ENCODE measurements around the gene PVALEF. TPM values are rescaled to one million over a fixed set of nuclear protein-coding genes. Genes with fewer than 3 reads are reported as not detected.

The PVALEF gene
- total and polyA plus RNA-seq, 2 of the 13 experiments (the other 11 are each of a cell fraction or from before 2014, with no cell fraction given), result 0.18 TPM

- TF ChIP-seq SMARCC2 (IDR thresholded peaks at IDR 0.05), result no peak
- peak; percentile 74 for TF ChIP-seq IKZF4 (CRISPR knock-in tag; IDR thresholded peaks at IDR 0.05; ENCODE audit: borderline replicate concordance, low read depth, not compliant biosample characterization)
- 0 out of 2 replicates have a peak, but pooled peaks have one; percentile 31 for TF ChIP-seq ZNF317 (CRISPR knock-in tag; IDR thresholded peaks at IDR 0.05)
- TF ChIP-seq PPARG (CRISPR knock-in tag; conservative IDR thresholded peaks at IDR 0.05), result 0 out of 2 replicates have a peak, but pooled peaks have one; percentile 28
- peak; percentile 71; the same call in 1 of the 2 replicates for TF ChIP-seq ZBTB44 (CRISPR knock-in tag; IDR thresholded peaks at IDR 0.05)
- peak; percentile 29; the same call in 1 of the 2 replicates for TF ChIP-seq SKIL (CRISPR knock-in tag; IDR thresholded peaks at IDR 0.05; ENCODE audit: borderline replicate concordance)
- peak in 1 of 2 experiments; percentile 64; a peak in 1 of 4 replicates for TF ChIP-seq KLF16 (CRISPR knock-in tag; IDR thresholded peaks at IDR 0.05)
- TF ChIP-seq TBP (CRISPR knock-in tag; IDR thresholded peaks at IDR 0.05), result no peak
- TF ChIP-seq NCOA2 (CRISPR knock-in tag; IDR thresholded peaks at IDR 0.05), result peak; percentile 56
- TF ChIP-seq ZNF704 (CRISPR knock-in tag; IDR thresholded peaks at IDR 0.05; ENCODE audit: borderline replicate concordance), result peak; percentile 69
- no peak for TF ChIP-seq ZHX2 (IDR thresholded peaks at IDR 0.05; ENCODE audit: low read depth)
- TF ChIP-seq ZHX2 (CRISPR knock-in tag; IDR thresholded peaks at IDR 0.05; ENCODE audit: borderline replicate concordance), result peak; percentile 70; the same call in 1 of the 2 replicates
Observed at GRCh38 chr17:81165246-81166032, at the start of gene PVALEF (continued).
